ENCODE results near the gene TRPM3. TPM values are rescaled to one million over a fixed set of nuclear protein-coding genes. Genes with fewer than 3 reads are reported as not detected.

The TRPM3 gene
- polyA plus RNA-seq, 6 donors from 2014 or later: not detected

GRCh38 chr9:70595211-70595610 is 526.2 kb downstream of the TRPM3 start:
- Mint-ChIP-seq H3K4me1 (no peaks in the 10 kb centered on the region), H3K36me3 (no peaks in the 10 kb centered on the region), H3K4me3 (no peak overlapping the region), H3K27me3 (peaks cover 0 to 6% (median 3%) of the 10 kb centered on the region in 3 donors), H3K9me3 (no peaks in the 10 kb centered on the region), H3K27ac (no peak overlapping the region)
- DNase-seq (no peak), ATAC-seq (ENCODE audit: low read depth in 2 of 2) (no peak)

GRCh38 chr9:70594386-70594944 is 527.0 kb downstream of the TRPM3 start:
- Mint-ChIP-seq H3K4me1 (no peaks in the 10 kb centered on the region), H3K4me3 (no peak overlapping the region), H3K27ac (no peak overlapping the region), H3K27me3 (peaks cover 0 to 6% (median 2%) of the 10 kb centered on the region in 3 donors), H3K36me3 (no peaks in the 10 kb centered on the region), H3K9me3 (no peaks in the 10 kb centered on the region)
- no peak for DNase-seq
- no peak for ATAC-seq (ENCODE audit: low read depth in 2 of 2)

GRCh38 chr9:70593241-70593640 is 528.2 kb downstream of the TRPM3 start:
- H3K27ac Mint-ChIP-seq: no peak overlapping the region
- no peak for ATAC-seq (ENCODE audit: low read depth in 2 of 2)

DNA sequence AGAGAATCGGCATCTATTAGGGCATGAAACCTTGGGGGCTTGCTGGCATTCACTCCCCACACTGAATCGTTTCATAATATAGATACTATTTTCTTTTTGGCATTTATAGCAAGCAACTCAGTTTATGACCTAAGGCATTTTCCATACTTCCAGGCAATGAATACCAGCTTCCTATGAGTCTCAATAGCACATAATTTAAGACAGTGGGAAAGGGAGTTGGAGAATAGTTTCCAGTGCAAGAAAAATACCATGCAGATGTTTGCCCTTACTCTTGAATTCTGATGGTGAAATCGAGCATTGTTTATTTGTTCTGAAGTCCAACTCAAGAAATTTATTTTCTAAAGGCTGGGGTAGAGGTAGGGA is 531.1 kb downstream of the TRPM3 start:
- Mint-ChIP-seq H3K4me3 (no peak overlapping the region), H3K36me3 (no peaks in the 10 kb centered on the region), H3K9me3 (no peaks in the 10 kb centered on the region), H3K4me1 (no peaks in the 10 kb centered on the region), H3K27me3 (peaks cover 9 to 16% (median 10%) of the 10 kb centered on the region in 3 donors), H3K27ac (no peak overlapping the region)
- DNase-seq (no peak), ATAC-seq (ENCODE audit: low read depth in 2 of 2) (no peak)

More at GRCh38 chr9:70593241-70593640, 528.2 kb downstream of the TRPM3 start:
- Mint-ChIP-seq H3K36me3 (no peaks in the 10 kb centered on the region), H3K9me3 (no peaks in the 10 kb centered on the region), H3K27me3 (peaks cover 4 to 14% (median 6%) of the 10 kb centered on the region in 3 donors), H3K4me1 (no peaks in the 10 kb centered on the region), H3K4me3 (no peak overlapping the region)
- DNase-seq: no peak

DNA sequence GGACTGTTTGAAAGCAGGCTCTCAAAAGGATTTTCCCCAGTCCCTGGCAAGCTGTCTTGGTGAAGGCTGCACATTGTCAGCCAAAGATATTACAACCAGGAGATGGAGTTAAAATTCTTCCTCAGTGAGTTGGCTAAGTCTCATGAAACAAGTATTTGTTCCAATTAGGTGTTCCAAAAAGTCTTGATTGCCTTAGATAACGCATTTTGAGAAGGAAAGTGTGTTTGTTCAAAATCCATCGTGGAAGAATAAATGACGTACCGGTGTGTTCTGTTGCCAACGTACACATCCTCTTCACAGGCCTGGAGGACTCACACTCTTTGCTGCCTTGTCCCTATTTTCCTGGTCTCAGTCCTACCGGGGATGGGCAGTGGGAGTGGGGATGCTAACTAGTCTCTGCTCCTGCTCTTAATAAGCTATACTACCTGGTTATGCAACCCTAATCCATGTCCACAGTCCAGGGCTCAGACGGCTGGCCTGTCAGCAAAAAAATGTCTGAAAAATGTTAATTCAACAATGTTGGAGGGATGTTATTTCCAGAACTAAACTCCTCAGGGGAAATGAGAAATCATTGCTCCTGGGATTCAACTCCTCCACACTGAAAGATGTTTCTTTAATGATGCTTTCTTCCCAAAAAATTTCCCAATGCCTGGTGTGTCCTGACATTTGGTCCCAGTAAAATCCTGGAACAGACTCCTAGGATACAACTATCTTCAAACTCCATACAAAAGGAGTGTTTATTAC is 531.7 kb downstream of the TRPM3 start:
- Mint-ChIP-seq H3K4me3 (no peak overlapping the region), H3K27me3 (peaks cover 9 to 16% (median 10%) of the 10 kb centered on the region in 3 donors), H3K27ac (no peak overlapping the region), H3K36me3 (no peaks in the 10 kb centered on the region), H3K9me3 (no peaks in the 10 kb centered on the region), H3K4me1 (no peaks in the 10 kb centered on the region)
- ATAC-seq (ENCODE audit: low read depth in 2 of 2): no peak
- no peak for DNase-seq

DNA sequence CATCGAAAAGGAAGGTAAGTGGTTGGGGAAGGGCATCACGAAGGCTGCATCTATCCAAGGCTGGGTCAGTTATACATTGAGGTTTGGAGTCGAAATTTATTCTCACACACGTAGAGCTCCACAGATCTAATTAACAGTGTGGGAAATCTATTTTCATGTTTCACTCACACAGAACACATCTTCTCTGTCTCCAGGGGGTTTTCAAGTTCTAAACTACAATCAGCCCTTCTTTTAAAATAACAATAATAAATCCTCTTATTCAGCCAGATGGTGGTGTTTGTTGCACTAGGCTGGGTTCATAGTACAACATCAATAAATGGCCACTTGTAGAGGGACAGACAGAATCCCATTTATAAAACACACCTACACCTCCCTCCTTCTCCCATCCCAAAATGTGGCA is 532.4 kb downstream of the TRPM3 start:
- ATAC-seq (ENCODE audit: low read depth in 2 of 2): no peak
- no peaks in the 10 kb centered on the region for H3K4me1 Mint-ChIP-seq
- H3K27ac Mint-ChIP-seq: no peak overlapping the region
- H3K9me3 Mint-ChIP-seq: no peaks in the 10 kb centered on the region
- H3K27me3 Mint-ChIP-seq: peaks cover 9 to 16% (median 10%) of the 10 kb centered on the region in 3 donors
- H3K4me3 Mint-ChIP-seq: no peak overlapping the region
- no peaks in the 10 kb centered on the region for H3K36me3 Mint-ChIP-seq
- DNase-seq: no peak

GRCh38 chr9:70588381-70588780 is 533.0 kb downstream of the TRPM3 start:
- DNase-seq (no peak), ATAC-seq (ENCODE audit: low read depth in 2 of 2) (no peak)
- Mint-ChIP-seq H3K9me3 (no peaks in the 10 kb centered on the region), H3K4me1 (no peaks in the 10 kb centered on the region), H3K36me3 (no peaks in the 10 kb centered on the region), H3K27me3 (peaks cover 9 to 16% (median 10%) of the 10 kb centered on the region in 3 donors), H3K4me3 (no peak overlapping the region), H3K27ac (no peak overlapping the region)

- no peaks in the 10 kb centered on the region for H3K36me3 Mint-ChIP-seq
- peaks cover 9 to 16% (median 10%) of the 10 kb centered on the region in 3 donors for H3K27me3 Mint-ChIP-seq
- H3K9me3 Mint-ChIP-seq: no peaks in the 10 kb centered on the region
- H3K27ac Mint-ChIP-seq: no peak overlapping the region
- H3K4me3 Mint-ChIP-seq: no peak overlapping the region
- ATAC-seq (ENCODE audit: low read depth in 2 of 2) (no peak), DNase-seq (no peak)
- no peaks in the 10 kb centered on the region for H3K4me1 Mint-ChIP-seq
These were observed 534.2 kb downstream of the TRPM3 start for GRCh38 chr9:70587201-70587600.

DNA sequence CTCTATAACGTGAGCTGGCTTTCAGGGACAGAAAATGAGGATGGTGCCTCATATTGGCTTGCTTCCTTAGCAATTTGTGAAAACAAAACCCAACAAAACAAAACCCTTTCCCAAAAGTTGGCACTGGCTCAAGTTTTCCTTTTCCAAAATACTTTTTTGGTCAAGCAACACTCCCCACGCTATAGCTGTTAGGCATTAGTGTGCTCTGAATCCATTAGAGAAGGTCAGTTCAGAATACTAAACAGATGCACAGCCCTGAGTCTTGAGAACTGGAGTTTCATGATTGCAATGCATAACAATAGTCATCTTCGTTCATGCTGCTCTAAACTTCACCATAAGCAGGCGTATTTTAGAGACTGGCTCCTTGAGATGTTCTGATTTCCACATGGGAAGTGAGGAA is 534.9 kb downstream of the TRPM3 start:
- Mint-ChIP-seq H3K4me1 (peaks cover 0 to 7% (median 5%) of the 10 kb centered on the region in 3 donors), H3K9me3 (no peaks in the 10 kb centered on the region), H3K27me3 (peaks cover 9 to 16% (median 10%) of the 10 kb centered on the region in 3 donors), H3K4me3 (no peak overlapping the region), H3K36me3 (no peaks in the 10 kb centered on the region), H3K27ac (no peak overlapping the region)
- DNase-seq (no peak), ATAC-seq (ENCODE audit: low read depth in 2 of 2) (no peak)

- H3K27me3 Mint-ChIP-seq: peaks cover 0 to 3% (median 2%) of the 10 kb centered on the region in 3 donors
These were observed 539.5 kb downstream of the TRPM3 start for GRCh38 chr9:70581955-70582350.

GRCh38 chr9:70581214-70581954 is 540.0 kb downstream of the TRPM3 start:
- ATAC-seq (ENCODE audit: low read depth in 2 of 2): peak; percentile 16 to 30
- peaks cover 0 to 9% (median 8%) of the 10 kb centered on the region in 3 donors for H3K27me3 Mint-ChIP-seq
- H3K4me1 Mint-ChIP-seq: peaks cover 0 to 11% (median 6%) of the 10 kb centered on the region in 3 donors
- DNase-seq: no peak
- H3K36me3 Mint-ChIP-seq: no peaks in the 10 kb centered on the region
- H3K27ac Mint-ChIP-seq: no peak overlapping the region
- H3K9me3 Mint-ChIP-seq: no peaks in the 10 kb centered on the region
- no peak overlapping the region for H3K4me3 Mint-ChIP-seq

More at GRCh38 chr9:70581955-70582350, 539.5 kb downstream of the TRPM3 start:
- Mint-ChIP-seq H3K36me3 (no peaks in the 10 kb centered on the region), H3K4me3 (no peak overlapping the region), H3K4me1 (peaks cover 0 to 11% (median 6%) of the 10 kb centered on the region in 3 donors), H3K27ac (no peak overlapping the region), H3K9me3 (no peaks in the 10 kb centered on the region)
- ATAC-seq (ENCODE audit: low read depth in 2 of 2) (no peak), DNase-seq (no peak)

DNA sequence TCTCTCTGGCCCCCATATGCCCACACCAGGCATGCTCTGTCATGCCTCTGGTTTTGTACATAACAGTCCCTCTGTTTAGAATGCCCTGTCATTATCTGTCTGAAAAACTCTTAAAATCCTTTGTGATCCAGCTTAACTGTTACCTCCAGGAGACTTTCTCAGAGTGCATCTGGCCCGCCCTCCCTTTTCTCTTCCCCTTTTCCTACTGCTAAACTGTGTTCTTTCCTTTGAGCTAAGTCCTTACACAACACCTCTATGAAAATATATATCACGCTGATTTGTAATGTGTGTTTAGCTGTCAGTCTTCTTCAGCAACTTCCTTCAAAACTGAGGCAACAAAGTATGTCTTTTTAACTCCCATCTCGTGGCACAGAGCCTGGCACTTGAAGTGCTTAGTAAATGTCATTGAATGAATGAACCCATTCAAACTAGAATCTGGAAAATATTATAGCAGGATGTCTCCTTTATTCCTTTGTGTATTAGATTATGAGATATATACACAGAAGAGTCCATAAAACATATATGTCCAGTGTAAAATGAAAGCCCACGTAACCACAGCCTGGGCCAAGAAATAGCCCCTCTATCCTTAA is 540.7 kb downstream of the TRPM3 start:
- H3K4me1 Mint-ChIP-seq: peaks cover 0 to 11% (median 6%) of the 10 kb centered on the region in 3 donors
- H3K27me3 Mint-ChIP-seq: peaks cover 0 to 12% (median 9%) of the 10 kb centered on the region in 3 donors
- no peaks in the 10 kb centered on the region for H3K36me3 Mint-ChIP-seq
- DNase-seq (no peak), ATAC-seq (ENCODE audit: low read depth in 2 of 2) (no peak)
- no peak overlapping the region for H3K27ac Mint-ChIP-seq
- H3K9me3 Mint-ChIP-seq: no peaks in the 10 kb centered on the region
- no peak overlapping the region for H3K4me3 Mint-ChIP-seq

DNA sequence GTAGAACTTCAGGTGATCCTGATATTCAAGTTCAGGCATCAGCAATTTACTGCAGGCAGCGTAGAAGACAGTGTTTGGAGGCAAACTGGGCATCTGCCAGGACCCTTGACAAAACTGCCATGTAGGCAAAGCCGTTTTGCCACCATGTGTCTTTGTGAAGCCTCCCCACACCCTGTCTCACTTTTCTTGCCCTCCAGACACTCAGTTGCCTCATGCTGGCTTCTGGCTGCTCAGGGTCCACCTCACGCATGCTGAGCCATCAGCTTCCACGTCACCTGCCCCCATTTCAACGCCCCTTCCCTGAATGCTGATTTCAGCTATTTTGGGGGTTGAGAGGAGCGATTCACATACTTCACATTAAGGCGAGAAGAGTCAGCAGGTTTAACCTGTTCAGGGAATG is 541.7 kb downstream of the TRPM3 start:
- peak overlapping the region in 2 of 6 donors; percentile 57 to 59 for H3K27ac Mint-ChIP-seq
- no peaks in the 10 kb centered on the region for H3K36me3 Mint-ChIP-seq
- DNase-seq: no peak
- no peaks in the 10 kb centered on the region for H3K9me3 Mint-ChIP-seq
- H3K27me3 Mint-ChIP-seq: peaks cover 0 to 13% (median 9%) of the 10 kb centered on the region in 3 donors
- ATAC-seq (ENCODE audit: low read depth in 2 of 2): no peak
- H3K4me1 Mint-ChIP-seq: peaks cover 0 to 11% (median 6%) of the 10 kb centered on the region in 3 donors
- no peak overlapping the region for H3K4me3 Mint-ChIP-seq
